Lower leg skin (tissue), 4 donors: Measurements from ENCODE around the gene BOLA3. TPM values are rescaled to one million over a fixed set of nuclear protein-coding genes. Genes with fewer than 3 reads are reported as not detected.

Experiments
- DNase-seq, 2 donors: peaks; one replicate each; pipeline ENCODE4 v3.0.0-alpha.2; 2019; ENCODE audit warnings: low spot score in 2 of 2
- H3K4me3 ChIP-seq: fragments of 200-600 bp; sonication (generic); 2 replicates; pipeline ENCODE4 v1.5.1; 2017; ENCODE audit warnings: mild to moderate bottlenecking, low read depth; ENCODE audit not compliant: poor library complexity, severe bottlenecking
- POLR2A ChIP-seq, 2 donors: fragments of 450-650 bp; IDR thresholded peaks; one replicate each; pipeline ENCODE4 v1.6.1; 2016 to 2017; ENCODE audit warnings: antibody characterized with exemption in 2 of 2, mild to moderate bottlenecking in 1 of 2, moderate library complexity in 1 of 2
- WGBS, 2 donors: methylation state at CpG; one replicate each; pipeline ENCODE4 v1.1.5; 2018; 5-methylcytosine and 5-hydroxymethylcytosine counted together
- intact Hi-C: fragments of 100-400 bp; cut with DNase I; formaldehyde crosslinking; loops from one replicate; pipeline ENCODE4 v1.15.0; 2023; ENCODE audit warnings: low total_unique reads
- total RNA-seq, 4 donors: library from RNA; depleted of rRNA; stranded (reverse); fragments of >200 nt; gene quantifications; one replicate each; pipeline ENCODE4 v1.1.0, GENCODE V29; 2016
- TF ChIP-seq, protein P1 (sequence below), 3 donors: fragments of 450-650 bp; IDR thresholded peaks; one replicate each; pipeline ENCODE4 v1.5.1; 2016; ENCODE audit warnings: antibody characterized with exemption in 3 of 3, mild to moderate bottlenecking in 3 of 3, moderate library complexity in 2 of 3

The BOLA3 gene
- total RNA-seq, 4 donors from 2014 or later = 7.8 to 19.9 (median 16.6) TPM

DNA sequence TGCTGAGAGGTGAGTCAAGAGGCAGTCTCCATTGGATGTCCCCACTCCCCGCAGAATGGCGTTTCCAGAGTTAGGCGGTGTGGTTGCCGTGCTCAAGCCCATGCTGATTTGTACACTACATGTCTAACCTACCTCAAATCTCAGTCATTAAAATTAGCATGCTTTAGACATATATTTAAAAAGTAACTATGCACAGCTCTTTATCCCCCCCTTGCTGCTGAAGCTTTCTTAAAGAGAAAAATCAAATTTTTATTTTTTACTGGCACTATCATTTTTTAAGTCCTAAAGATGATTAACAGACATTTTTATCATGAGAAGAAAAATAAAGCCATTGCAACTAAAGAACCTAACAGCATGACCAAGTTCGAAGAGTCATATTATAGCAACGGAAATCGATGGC lies 42.9 kb downstream of the BOLA3 start:
- no peak for DNase-seq
- intact Hi-C loops = no loop called here
- WGBS, 2 donors = 91 to 93% methylated on average over 7 of the region's 7 CpGs
- TF ChIP-seq, protein P1, sequence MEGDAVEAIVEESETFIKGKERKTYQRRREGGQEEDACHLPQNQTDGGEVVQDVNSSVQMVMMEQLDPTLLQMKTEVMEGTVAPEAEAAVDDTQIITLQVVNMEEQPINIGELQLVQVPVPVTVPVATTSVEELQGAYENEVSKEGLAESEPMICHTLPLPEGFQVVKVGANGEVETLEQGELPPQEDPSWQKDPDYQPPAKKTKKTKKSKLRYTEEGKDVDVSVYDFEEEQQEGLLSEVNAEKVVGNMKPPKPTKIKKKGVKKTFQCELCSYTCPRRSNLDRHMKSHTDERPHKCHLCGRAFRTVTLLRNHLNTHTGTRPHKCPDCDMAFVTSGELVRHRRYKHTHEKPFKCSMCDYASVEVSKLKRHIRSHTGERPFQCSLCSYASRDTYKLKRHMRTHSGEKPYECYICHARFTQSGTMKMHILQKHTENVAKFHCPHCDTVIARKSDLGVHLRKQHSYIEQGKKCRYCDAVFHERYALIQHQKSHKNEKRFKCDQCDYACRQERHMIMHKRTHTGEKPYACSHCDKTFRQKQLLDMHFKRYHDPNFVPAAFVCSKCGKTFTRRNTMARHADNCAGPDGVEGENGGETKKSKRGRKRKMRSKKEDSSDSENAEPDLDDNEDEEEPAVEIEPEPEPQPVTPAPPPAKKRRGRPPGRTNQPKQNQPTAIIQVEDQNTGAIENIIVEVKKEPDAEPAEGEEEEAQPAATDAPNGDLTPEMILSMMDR (IDR thresholded peaks at IDR 0.05) = no peak
- no peak for TF ChIP-seq POLR2A (IDR thresholded peaks at IDR 0.05)
- no peak overlapping the region for H3K4me3 ChIP-seq

DNA sequence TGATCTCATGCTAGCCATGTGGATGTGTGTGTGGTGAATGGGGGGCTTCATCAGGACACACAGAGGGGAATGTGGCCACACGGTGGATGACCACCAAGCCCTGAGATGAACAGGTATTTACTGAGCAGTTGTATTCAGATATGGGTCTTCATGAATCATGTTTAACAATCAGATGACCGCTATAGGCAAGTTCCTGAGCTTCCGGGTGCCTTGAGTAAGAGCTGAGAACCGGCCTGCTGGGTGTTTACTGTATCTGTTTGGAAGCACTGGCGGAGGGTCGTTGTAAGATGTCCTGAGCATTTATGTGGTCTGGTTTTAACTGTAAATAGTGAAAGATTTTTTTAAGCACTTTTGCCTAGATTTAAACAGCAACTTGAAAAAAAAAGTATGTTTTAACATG lies 43.9 kb downstream of the BOLA3 start:
- no peak for DNase-seq
- WGBS, 2 donors = 87 to 88% methylated on average over 6 of the region's 6 CpGs
- TF ChIP-seq, protein P1 (IDR thresholded peaks at IDR 0.05) = no peak
- no peak for TF ChIP-seq POLR2A (IDR thresholded peaks at IDR 0.05)
- intact Hi-C loops = no loop called here
- no peak overlapping the region for H3K4me3 ChIP-seq

DNA sequence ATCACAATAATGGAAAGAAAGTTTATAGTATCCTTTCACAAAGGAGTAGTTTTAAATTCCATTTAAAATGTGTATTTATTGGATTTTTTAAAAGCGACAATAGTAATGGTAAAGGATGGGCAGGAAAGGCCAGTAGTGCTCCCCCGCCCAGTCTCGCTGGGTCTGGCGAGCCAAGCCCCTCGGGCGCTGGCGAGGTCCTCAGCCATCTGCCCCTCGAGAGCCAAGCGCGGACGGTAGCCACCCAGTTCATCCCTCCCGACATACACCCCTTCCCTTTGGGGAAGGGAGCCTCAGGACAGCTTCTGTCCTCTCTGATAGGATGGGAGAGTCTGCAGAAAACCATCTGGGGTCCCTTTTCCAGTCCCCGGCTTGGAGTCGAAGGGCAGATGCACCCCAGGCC lies 45.2 kb downstream of the BOLA3 start:
- DNase-seq = peak in 1 of 2 donors; percentile 61
- no peak for TF ChIP-seq POLR2A (IDR thresholded peaks at IDR 0.05)
- TF ChIP-seq, protein P1 (IDR thresholded peaks at IDR 0.05) = no peak
- intact Hi-C loops = no loop called here
- 91 to 94% methylated on average over 14 of the region's 14 CpGs for WGBS, 2 donors
- H3K4me3 ChIP-seq = no peak overlapping the region

DNA sequence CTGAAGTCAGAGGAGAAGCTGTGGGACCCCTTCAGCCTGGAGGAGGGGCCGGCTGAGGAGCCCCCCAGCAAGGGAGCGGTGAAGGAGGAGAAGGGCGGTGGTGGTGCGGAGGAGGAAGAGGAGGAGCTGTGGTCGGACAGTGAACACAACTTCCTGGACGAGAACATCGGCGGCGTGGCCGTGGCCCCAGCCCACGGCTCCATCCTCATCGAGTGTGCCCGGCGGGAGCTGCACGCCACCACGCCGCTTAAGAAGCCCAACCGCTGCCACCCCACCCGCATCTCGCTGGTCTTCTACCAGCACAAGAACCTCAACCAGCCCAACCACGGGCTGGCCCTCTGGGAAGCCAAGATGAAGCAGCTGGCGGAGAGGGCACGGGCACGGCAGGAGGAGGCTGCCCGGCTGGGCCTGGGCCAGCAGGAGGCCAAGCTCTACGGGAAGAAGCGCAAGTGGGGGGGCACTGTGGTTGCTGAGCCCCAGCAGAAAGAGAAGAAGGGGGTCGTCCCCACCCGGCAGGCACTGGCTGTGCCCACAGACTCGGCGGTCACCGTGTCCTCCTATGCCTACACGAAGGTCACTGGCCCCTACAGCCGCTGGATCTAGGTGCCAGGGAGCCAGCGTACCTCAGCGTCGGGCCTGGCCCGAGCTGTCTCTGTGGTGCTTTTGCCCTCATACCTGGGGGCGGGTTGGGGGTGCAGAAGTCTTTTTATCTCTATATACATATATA lies 46.0 kb downstream of the BOLA3 start:
- no peak for TF ChIP-seq POLR2A (IDR thresholded peaks at IDR 0.05)
- TF ChIP-seq, protein P1 (IDR thresholded peaks at IDR 0.05) = no peak
- WGBS, 2 donors = 90 to 94% methylated on average over 39 of the region's 39 CpGs
- no peak overlapping the region for H3K4me3 ChIP-seq
- intact Hi-C loops = no loop called here
- DNase-seq = peak in 1 of 2 donors; percentile 84

DNA sequence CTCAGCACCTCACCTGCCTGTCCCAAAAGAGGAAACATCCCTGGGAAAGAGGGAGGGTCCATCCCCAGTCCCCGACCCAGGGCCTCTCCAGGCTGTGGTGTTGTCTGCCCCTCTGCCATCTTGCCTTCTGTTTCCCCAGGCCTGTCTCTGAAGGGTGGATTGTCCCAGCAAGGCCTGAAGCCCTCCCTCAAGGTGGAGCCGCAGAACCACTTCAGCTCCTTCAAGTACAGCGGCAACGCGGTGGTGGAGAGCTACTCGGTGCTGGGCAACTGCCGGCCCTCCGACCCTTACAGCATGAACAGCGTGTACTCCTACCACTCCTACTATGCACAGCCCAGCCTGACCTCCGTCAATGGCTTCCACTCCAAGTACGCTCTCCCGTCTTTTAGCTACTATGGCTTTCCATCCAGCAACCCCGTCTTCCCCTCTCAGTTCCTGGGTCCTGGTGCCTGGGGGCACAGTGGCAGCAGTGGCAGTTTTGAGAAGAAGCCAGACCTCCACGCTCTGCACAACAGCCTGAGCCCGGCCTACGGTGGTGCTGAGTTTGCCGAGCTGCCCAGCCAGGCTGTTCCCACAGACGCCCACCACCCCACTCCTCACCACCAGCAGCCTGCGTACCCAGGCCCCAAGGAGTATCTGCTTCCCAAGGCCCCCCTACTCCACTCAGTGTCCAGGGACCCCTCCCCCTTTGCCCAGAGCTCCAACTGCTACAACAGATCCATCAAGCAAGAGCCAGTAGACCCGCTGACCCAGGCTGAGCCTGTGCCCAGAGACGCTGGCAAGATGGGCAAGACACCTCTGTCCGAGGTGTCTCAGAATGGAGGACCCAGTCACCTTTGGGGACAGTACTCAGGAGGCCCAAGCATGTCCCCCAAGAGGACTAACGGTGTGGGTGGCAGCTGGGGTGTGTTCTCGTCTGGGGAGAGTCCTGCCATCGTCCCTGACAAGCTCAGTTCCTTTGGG lies 47.2 kb downstream of the BOLA3 start:
- intact Hi-C loops = no loop called here
- 90 to 93% methylated on average over 21 to 24 of the region's 25 CpGs for WGBS, 2 donors
- no peak for TF ChIP-seq POLR2A (IDR thresholded peaks at IDR 0.05)
- TF ChIP-seq, protein P1 (IDR thresholded peaks at IDR 0.05) = no peak
- H3K4me3 ChIP-seq = no peak overlapping the region
- peak in 1 of 2 donors; percentile 67 for DNase-seq
